Central memory CD8-positive, alpha-beta T cell (primary cell): ENCODE results near the gene COL7A1.
"Not testable (repeated sequence)": the region's sequence is repeated elsewhere in the genome, so short reads cannot be mapped to it uniquely, and the experiment has no call there.

Experiments
- ATAC-seq: fragments of 150-1000 bp; cut with Tn5 transposase; replicated peaks from 2 replicates; pipeline ENCODE4 v1.10.0; 2022; ENCODE audit warnings: mild to moderate bottlenecking, moderate FRiP score, moderate number of reproducible peaks; ENCODE audit not compliant: poor library complexity, severe bottlenecking; ENCODE audit errors: extremely low read depth
- DNase-seq, 2 donors: peaks; one replicate each; pipeline ENCODE4 v3.0.0; 2021; ENCODE audit warnings: low spot score in 2 of 2
- H3K27ac Mint-ChIP-seq: one replicate; pipeline ENCODE4 v1.8.0; 2022; ENCODE audit warnings: low read depth, mild to moderate bottlenecking, moderate library complexity, mixed read lengths
- H3K27me3 Mint-ChIP-seq: one replicate; pipeline ENCODE4 v1.8.0; 2022; ENCODE audit warnings: mixed read lengths
- H3K36me3 Mint-ChIP-seq: one replicate; pipeline ENCODE4 v1.8.0; 2022; ENCODE audit warnings: mild to moderate bottlenecking, moderate library complexity, mixed read lengths; ENCODE audit not compliant: insufficient read depth
- H3K4me1 Mint-ChIP-seq: one replicate; pipeline ENCODE4 v1.8.0; 2022; ENCODE audit warnings: mixed read lengths
- H3K4me3 Mint-ChIP-seq: one replicate; pipeline ENCODE4 v1.8.0; 2022; ENCODE audit warnings: mild to moderate bottlenecking, moderate library complexity, mixed read lengths
- H3K9me3 Mint-ChIP-seq: one replicate; pipeline ENCODE4 v1.8.0; 2022; ENCODE audit warnings: mixed read lengths

The COL7A1 gene

DNA sequence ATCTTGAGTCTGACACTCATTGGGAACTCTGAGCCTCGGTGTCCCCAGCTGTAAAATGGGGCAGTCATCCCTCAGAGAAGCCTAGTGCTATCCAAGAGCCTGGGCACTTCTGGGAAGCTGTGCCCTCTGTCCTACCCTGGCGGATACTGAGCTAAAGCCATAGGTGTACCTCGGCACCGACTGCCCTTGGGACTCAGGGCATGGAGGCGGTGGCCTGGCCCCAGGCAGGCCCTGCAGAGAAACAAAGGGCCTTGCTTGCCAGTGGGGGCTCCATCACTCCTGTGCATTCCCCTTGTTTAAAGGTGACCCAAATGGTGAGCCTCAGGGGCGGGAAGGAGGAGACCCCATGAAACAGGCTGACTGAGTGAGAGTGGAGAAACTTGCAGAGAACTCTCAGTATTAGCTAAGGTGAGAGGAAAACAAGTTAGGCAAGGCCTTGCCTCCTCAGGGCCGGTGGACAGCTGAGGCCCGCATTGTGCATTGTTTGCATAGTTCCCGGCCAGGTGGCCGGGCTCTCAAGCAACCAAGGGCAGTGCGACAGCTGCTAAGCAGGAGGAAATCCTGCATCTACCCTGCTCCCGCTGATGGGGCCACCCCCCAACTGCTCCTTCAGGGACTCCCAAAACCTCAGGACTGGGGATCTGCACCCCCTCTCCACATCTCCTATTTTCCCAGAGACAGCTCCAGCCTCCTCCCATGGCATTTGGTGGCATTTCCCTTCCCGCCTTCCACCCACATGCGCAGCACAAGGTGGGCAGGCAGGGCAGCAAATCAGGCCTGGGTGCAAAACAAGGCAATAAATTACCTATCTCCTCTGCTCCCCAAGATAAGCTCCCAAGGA, 42.8 kb downstream of the COL7A1 start:
- Mint-ChIP-seq H3K9me3 (no peaks in the 10 kb centered on the region), H3K27me3 (no peaks in the 10 kb centered on the region), H3K27ac (no peak overlapping the region), H3K4me3 (no peak overlapping the region), H3K36me3 (peaks cover 8% of the 10 kb centered on the region), H3K4me1 (peaks cover 14% of the 10 kb centered on the region)
- DNase-seq (no peak), ATAC-seq (no peak)

DNA sequence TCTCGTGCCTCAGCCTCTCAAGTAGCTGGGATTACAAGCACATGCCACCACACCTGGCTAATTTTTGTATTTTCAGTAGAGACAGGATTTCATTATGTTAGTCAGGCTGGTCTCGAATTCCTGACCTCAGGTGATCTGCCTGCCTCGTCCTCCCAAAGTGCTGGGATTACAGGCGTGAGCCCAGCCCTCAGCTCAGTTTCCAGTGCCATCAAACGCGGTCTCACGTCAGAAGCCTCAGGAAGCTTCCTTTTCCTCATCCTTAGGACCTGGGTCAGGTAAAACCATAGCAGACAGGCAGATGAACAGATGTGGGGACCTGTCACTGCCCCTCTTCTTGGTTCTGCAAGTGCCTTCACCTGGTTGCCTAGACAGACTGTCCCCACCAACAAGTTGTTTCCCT, 43.5 kb downstream of the COL7A1 start:
- not testable (repeated sequence) for H3K4me1 Mint-ChIP-seq, H3K9me3 Mint-ChIP-seq, H3K27me3 Mint-ChIP-seq

DNA sequence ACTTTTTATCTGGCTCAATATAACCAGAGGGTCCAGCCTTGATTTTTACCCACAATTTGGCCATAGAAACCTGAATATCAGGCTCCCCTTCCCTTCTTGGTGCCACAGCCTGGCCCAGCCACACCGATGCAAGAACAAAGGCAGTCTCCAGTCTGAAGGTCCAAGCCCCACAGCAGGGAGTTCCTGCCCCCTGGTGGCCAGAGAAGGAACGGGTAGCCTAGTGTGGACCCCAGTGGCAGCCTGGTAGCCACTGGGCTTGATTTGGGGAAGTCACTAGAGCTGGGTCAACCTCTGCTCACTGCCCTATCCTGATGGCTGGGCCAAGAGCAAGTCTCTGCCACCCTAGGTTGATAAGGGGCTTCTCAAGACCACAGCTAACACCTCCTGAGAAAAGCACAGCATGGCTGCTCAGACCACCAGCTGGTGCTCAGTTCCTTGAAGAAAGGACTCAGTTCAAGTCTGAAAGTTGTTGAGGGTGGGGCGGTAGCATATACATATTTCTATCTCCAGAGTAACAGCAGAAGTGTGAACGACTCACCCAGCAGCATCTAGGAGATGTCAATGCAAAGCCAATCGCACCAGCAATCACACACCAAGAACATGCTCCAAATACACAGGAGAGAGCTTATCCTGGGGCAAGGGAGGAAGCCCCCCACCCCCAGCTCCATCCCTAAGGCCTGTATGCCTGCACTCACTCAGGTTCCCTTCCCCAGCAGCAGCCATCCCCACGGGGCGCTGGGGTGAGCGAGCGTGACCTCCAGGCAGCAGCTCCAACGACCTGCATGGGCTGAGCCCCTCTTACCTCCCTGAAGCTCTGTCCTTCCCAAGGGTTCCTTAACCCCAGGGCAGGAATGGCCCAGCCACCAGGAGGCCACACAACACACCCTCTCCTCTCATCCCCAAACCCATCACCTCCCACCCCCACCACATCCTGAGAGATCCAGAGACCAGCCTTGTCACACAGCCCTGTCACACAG, 46.1 kb downstream of the COL7A1 start:
- peak; percentile 73 to 82 for DNase-seq
- Mint-ChIP-seq H3K9me3 (no peaks in the 10 kb centered on the region), H3K4me1 (peaks cover 5% of the 10 kb centered on the region), H3K27ac (no peak overlapping the region), H3K36me3 (peaks cover 1% of the 10 kb centered on the region), H3K27me3 (no peaks in the 10 kb centered on the region), H3K4me3 (no peak overlapping the region)
- ATAC-seq: peak; percentile 97

More for the DNA sequence above, 43.5 kb downstream of the COL7A1 start:
- not testable (repeated sequence) for H3K36me3 Mint-ChIP-seq, DNase-seq, H3K27ac Mint-ChIP-seq, H3K4me3 Mint-ChIP-seq, ATAC-seq

DNA sequence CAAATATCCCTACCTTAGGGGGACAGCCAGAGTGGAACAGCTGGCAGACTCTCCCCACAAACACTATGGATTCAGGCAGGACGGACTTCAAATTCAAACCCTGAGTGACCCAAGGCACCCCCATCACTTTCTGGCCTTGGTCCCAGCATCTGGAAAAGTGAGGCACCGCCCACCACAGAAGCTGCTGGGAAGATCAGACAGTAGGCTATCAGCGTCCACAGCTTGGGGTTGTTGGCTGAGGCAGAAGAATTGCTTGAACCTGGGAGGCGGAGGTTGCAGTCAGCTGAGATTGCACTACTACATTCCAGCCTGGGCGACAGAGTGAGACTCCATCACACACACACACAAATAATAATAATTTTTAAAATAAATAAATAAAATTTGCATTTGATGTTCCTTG, 47.0 kb downstream of the COL7A1 start:
- Mint-ChIP-seq H3K4me3 (no peak overlapping the region), H3K9me3 (no peaks in the 10 kb centered on the region), H3K27me3 (no peaks in the 10 kb centered on the region), H3K36me3 (peaks cover 1% of the 10 kb centered on the region), H3K27ac (no peak overlapping the region), H3K4me1 (peaks cover 5% of the 10 kb centered on the region)
- ATAC-seq (no peak), DNase-seq (no peak)

DNA sequence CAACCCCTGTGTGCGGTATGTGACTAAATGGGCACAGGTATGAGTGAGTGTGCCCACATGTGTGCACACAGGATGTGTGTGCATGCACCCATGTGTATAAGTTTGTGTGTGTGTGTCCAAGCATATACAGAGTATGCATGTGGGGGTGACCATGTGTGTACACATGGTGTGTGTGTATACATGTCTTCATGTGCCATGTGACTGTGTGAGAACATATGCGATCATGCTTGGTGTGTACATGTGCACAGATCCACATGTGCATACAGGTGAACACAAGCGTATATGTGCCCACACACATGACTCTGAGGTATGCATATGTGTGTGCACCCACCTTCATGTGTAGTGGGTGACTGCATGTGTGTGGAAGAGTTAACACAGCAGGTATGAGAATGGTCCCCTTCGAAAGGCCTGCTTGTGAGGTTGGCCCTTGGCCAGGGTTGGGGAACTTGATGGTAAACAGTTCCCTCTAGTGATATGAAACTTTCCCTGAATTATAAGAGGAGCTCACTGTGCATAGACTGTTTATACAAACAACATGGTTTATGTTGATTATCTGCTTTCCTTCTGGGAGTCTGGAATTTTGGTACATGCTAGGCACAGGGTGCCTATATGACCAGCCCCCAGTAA, 48.8 kb downstream of the COL7A1 start:
- DNase-seq: no peak
- peaks cover 1% of the 10 kb centered on the region for H3K36me3 Mint-ChIP-seq

DNA sequence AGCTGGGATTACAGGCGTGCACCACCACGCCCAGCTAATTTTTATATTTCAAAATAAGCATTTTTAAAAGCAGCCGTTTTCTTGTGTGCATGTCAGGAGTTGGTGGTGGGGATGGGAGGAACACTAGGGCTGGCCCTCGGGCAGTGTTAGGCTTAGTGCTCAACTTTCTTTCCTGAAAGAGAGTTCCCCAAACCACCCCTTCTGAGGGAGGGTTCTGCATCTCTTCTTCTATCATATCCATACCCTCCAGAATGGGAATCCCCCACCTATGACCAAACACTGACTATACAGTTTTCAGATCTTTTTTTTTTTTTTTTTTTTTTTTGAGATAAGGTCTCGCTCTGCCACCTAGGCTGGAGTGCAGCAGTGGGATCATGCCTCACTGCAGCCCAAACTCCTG, 51.0 kb downstream of the COL7A1 start:
- H3K4me3 Mint-ChIP-seq: no peak overlapping the region
- ATAC-seq: no peak
- H3K4me1 Mint-ChIP-seq: peaks cover 5% of the 10 kb centered on the region
- no peaks in the 10 kb centered on the region for H3K36me3 Mint-ChIP-seq
- H3K9me3 Mint-ChIP-seq: no peaks in the 10 kb centered on the region
- H3K27ac Mint-ChIP-seq: no peak overlapping the region
- no peak for DNase-seq
- H3K27me3 Mint-ChIP-seq: no peaks in the 10 kb centered on the region

More for the DNA sequence above, 48.8 kb downstream of the COL7A1 start:
- Mint-ChIP-seq H3K4me3 (no peak overlapping the region), H3K27me3 (no peaks in the 10 kb centered on the region), H3K4me1 (peaks cover 5% of the 10 kb centered on the region), H3K9me3 (no peaks in the 10 kb centered on the region), H3K27ac (no peak overlapping the region)
- no peak for ATAC-seq

DNA sequence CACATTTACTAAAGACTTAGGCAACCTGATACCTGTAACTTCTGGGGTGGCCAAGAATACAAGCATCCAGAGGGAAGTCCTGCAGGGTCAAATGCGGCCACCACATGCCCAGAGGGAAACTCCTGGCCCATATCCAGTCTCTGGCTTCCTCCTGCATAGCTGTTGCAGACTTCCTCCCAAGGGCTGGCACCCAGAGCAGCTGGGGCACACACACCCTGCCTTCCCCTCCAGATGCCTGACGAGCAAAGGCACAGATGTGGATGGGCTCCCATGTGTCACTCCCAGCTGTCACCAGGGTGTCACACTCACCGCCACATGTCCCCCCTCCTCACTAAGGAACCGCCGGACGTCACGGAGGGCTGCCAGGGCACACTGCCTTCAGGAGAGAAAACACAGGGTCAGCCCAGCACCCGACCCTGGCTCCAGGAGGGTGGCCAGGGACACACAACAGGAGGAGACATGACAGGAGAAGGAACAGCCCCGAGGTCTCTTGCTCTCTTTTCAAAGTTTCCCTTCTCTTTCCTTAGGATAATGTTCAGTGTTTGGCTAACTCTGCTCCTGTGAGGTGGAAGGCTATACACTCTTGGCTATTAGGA, 51.8 kb downstream of the COL7A1 start:
- no peaks in the 10 kb centered on the region for H3K36me3 Mint-ChIP-seq
- H3K27ac Mint-ChIP-seq: no peak overlapping the region

DNA sequence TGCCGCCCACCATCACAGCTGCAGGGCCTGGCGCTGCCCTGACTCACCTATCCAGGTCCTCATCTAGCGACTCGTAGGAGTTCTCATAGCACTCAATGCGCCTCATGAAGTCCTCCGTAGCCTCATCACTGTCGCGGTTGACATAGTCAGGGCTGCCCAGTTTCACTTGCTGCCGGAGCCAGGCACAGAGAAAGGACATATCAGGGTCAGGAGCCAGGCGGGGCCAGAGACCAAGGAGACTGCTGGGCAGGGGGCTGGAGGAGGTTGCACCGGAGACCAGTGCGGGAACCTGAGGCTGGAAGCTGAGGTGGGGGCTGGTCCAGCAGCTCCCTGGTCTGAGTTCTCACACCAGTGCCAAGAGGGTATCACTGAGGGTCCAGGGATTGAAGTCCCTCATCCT, 56.7 kb downstream of the COL7A1 start:
- DNase-seq (no peak), ATAC-seq (no peak)
- Mint-ChIP-seq H3K4me3 (no peak overlapping the region), H3K9me3 (no peaks in the 10 kb centered on the region), H3K36me3 (no peaks in the 10 kb centered on the region), H3K27ac (no peak overlapping the region), H3K27me3 (no peaks in the 10 kb centered on the region), H3K4me1 (no peaks in the 10 kb centered on the region)

More for the DNA sequence above, 51.8 kb downstream of the COL7A1 start:
- Mint-ChIP-seq H3K9me3 (no peaks in the 10 kb centered on the region), H3K4me3 (no peak overlapping the region), H3K4me1 (peaks cover under 1% of the 10 kb centered on the region), H3K27me3 (no peaks in the 10 kb centered on the region)
- DNase-seq (no peak), ATAC-seq (no peak)

DNA sequence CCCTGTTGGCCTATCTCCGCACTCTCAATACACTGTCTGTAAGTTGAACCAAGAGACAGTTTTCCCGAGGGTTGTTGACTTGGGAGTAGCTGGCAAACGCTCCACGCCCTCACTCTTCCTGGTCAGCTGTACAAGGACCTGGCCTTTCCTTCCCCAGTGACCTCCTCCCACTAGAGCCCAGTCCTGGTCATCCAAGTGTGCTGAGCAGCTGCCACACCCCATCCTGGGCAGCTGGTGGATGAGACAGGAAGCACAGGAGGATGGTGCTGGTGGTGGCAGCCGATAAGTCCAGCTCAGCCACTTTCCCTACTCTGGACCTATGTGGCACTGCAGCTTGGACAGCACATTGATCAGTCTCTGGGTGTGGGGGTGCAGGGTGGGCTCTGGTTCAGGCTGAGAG, 58.3 kb downstream of the COL7A1 start:
- H3K4me3 Mint-ChIP-seq: no peak overlapping the region
- no peaks in the 10 kb centered on the region for H3K27me3 Mint-ChIP-seq
- ATAC-seq (no peak), DNase-seq (no peak)
- no peak overlapping the region for H3K27ac Mint-ChIP-seq
- H3K36me3 Mint-ChIP-seq: no peaks in the 10 kb centered on the region
- no peaks in the 10 kb centered on the region for H3K9me3 Mint-ChIP-seq
- H3K4me1 Mint-ChIP-seq: no peaks in the 10 kb centered on the region

DNA sequence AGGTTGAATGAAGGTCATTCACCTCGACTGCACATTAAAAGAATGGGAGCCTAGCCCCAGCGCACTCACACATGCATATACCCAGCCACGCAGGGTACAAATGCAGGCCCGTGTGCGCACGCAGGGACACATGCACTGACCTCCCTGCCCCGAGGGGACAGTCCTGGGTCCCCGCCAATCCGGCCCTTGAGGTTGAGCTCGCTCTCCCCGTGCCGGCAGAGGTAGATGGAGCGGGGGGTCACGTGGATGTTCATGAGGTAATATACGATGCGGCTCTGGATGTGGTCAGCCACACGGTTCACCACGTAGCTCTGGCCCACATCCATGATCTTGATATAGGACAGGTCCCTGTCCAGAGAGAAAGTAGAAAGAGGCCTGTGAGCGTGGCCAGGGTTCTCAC, 59.0 kb downstream of the COL7A1 start:
- Mint-ChIP-seq H3K27me3 (no peaks in the 10 kb centered on the region), H3K27ac (no peak overlapping the region), H3K4me3 (no peak overlapping the region), H3K36me3 (no peaks in the 10 kb centered on the region), H3K9me3 (no peaks in the 10 kb centered on the region), H3K4me1 (no peaks in the 10 kb centered on the region)
- no peak for DNase-seq
- ATAC-seq: no peak

DNA sequence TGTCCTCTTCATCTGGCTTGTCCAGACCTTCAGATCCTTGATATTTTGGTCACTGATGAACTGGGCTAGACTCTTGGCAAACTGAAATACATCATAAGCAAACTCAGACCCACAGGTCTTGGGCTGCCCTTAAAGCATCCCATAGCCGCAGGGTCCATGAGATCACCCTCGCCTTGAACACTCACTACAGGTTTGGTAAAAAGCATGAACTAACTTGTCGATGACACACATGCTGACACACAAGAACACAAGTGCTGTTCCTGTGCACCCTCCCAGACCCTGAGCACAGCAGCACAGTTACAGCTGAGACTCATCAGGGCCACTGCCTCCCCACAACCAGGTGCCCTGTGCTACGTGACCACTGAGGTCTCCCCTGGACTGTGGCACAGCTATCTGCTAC, 59.6 kb downstream of the COL7A1 start:
- Mint-ChIP-seq H3K27ac (no peak overlapping the region), H3K27me3 (no peaks in the 10 kb centered on the region), H3K4me1 (no peaks in the 10 kb centered on the region), H3K4me3 (no peak overlapping the region), H3K36me3 (no peaks in the 10 kb centered on the region), H3K9me3 (no peaks in the 10 kb centered on the region)
- ATAC-seq: no peak
- no peak for DNase-seq

DNA sequence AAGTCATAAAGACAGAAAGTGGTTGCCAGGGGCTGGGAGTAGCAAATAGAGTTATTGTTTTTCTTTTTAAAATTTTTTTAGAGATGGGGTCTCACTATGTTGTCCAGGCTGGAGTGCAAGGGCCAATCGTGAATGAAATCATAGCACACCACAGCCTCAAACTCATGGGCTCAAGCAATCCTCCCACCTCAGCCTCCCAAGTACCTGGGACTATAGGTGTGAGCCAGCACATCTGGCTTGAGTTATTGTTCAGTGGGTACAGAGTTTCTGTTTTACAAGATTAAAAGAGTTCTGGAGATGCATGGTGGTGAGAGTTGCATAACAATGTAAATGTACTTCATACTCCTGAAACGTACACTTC, 62.2 kb downstream of the COL7A1 start:
- no peaks in the 10 kb centered on the region for H3K36me3 Mint-ChIP-seq
- H3K9me3 Mint-ChIP-seq: no peaks in the 10 kb centered on the region
- DNase-seq (no peak), ATAC-seq (no peak)
- no peaks in the 10 kb centered on the region for H3K4me1 Mint-ChIP-seq
- no peak overlapping the region for H3K27ac Mint-ChIP-seq
- no peak overlapping the region for H3K4me3 Mint-ChIP-seq
- no peaks in the 10 kb centered on the region for H3K27me3 Mint-ChIP-seq
